NOMO-1 treated with DMSO at 0.1 percent for 48 hours (cell line): ENCODE data around the gene OGFOD2.
A peak's percentile ranks its signal among the peaks of the same experiment; 100 is the strongest.

Experiments
- DNase-seq: peaks from one replicate; lab custom pipeline; 2025; ENCODE audit not compliant: unreplicated experiment; lab: John Stamatoyannopoulos, UW

OGFOD2 gene

DNA sequence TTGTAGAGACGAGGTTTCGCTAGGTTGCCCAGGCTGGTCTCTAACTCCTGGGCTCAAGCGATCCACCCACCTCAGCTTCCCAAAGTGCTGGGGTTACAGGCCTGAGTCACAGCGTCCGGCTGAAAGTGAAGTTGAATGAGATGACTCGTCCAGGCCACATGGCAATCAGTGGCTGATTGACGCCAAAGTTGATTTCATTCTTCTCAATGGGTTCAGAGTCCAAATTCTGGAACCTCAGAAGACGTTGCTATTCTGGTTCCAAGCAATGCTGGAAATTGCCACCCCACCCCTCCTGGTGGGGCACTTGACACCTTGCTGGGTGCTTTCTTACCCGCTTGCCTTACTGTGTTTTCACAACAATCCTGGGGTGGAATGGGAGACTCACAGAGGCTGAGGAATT, 23.6 kb upstream of the OGFOD2 start:
- no peak for DNase-seq

DNA sequence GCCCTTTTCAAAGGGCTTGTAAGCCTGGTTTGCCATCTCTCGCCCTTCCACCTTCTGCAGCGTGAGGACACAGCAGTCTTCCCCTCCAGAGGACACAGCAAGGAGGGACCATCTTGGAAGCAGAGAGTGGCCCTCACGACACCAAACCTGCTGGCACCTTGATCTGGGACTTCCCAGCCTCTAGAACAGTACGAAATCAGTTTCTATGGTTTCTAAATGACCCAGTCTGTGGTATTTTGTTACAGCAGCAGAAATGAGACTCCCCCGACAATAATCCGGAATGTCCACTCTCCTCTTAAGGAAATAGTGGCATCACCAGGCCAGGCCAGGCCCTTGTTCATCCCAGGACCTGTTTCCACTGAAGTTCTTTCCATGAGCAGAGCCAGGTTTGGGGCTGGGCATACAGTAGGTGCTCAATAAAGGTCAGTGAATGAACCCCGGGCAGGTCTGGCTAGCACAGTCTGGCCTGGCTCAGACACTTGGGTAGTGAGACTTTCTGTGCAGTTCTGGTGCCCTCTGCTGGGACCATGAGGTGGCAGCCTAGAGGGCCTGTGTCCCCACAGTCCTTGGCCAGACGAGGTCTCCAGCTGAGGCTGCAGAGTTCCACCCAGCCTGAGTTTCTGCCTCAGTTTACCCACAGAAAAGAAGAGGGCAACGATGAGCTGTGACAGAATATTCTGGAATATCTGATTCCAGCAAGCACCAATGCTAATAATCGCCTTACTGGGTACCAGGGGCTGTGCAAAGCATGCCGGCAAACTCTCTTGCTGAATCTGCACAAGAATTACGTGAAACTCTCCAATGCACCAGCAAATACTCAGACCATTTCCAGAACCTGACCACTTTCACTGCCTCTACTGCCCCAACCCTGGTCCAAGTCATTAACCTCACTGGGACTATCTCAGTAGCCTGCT, 22.8 kb upstream of the OGFOD2 start:
- DNase-seq = peak; percentile 63

GRCh38 chr12:122955156-122955555, 19.9 kb upstream of the OGFOD2 start:
- DNase-seq = no peak

DNA sequence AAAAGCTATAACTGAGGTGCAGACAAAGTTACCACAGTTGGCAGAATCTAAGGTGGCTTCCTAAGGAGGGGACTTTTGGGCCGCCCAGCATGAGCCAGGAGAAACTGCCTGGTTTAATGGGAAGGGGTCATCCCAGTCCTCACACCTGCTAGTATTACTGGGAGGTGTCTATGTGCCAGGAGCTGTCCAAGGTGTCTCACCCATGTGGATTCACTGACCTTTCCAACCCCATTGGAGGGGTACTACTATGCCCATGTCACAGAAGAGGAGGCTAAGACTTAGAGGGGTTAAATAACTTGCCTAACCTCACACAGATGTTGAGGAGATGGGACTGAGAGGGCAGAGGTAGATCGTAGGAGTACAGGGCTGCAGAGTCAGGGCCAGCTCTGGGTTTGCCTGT, 19.0 kb upstream of the OGFOD2 start:
- no peak for DNase-seq

DNA sequence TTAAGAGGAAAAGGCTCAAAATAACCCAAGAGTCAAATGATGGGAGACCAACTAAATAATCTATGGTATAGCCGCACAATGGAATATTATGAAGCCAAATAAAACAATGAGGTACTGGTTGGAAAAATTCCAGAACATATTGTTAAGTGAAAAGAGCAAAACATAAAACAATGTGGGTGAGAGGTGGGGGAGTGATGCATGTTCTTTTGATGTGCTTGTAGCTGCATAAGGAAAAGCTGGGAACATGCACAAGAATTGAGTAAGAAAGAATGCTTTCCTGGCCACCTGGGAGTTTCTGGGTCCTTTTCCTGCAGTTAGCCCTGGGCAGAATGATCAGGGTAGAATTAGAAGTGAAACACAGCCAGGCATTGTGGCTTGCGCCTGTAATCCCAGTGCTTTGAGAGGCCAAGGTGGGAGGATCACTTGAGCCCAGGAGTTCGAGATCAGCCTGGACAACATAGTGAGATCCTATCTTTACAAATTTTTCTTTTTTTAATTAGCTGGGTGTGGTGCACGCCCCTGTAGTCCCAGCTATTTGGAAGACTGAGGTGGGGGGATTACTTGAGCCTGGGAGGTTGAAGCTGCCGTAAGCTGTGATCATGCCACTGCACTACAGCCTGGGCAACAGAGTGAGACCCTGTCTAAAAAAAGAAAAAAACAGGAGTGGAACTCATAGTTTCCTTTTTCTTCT, 16.7 kb upstream of the OGFOD2 start:
- no peak for DNase-seq

DNA sequence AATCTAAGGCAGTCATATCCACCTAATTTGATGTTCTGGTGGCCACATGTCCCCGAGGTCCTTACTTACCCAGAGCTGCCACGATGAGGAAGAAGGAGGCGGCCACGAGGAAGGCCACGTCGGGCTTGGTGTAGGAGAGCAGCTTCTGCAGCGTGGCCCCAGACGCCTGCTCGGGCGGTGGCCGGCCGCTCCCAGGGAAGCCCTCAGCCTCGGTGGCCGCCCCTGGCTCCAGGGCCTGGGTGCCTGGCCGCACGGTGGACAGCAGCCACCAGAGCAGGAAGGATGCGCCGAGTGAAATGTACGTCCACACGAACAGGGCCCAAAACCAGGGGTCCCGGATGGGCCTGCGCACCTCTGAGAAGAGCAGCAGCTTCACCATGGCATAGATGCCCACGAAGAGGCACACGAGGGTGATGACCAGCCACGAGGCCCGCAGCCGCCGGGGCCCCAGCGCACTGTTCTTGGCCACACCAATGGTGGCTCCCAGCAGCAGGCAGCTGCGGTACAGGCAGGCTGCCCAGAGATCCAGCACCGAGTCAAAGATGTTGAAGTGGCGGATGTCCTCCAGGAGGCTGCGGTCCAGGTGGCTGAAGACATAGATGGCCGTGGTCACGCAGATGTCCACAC, 15.4 kb upstream of the OGFOD2 start:
- DNase-seq = no peak

- no peak for DNase-seq
Measured at GRCh38 chr12:122960193-122960569, 14.9 kb upstream of the OGFOD2 start.

DNA sequence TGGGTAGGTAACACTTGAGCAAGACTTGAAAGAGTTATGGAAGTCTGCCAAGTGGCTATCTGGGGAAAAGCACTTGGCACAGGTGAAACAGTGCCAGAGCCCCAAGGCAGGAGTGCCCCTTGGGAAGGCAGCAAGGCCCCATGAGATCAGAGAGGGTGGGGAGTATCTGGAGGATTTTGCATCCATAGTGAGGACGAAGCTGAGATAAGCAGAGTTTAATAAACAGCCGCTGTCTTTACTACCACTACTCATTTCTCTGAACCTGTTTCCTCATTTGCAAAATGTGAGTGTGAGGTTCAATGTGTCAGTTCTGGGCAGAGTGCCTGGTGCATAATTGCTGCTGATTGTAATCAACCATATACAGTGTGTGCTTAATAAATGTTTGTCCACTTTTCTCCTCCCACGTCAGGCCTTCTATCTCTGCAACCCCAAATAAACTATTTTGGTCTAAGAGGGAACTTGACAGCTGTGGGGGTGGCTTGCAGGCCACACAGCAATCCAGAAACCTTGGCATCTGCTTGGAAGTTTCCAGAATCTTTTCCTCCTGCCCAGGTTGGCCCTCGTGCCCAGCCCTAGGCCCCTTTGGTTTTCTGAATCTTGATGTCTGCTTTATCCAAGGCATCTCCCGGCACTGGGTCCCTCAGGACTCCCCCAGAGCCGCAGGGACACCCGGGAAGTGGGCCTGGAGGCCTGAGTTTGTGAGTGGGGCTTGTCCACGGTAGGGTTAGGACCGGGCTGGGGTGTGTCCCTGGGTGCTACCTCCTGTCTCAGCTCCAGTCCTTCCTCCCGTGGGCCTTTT, 13.3 kb upstream of the OGFOD2 start:
- no peak for DNase-seq

DNA sequence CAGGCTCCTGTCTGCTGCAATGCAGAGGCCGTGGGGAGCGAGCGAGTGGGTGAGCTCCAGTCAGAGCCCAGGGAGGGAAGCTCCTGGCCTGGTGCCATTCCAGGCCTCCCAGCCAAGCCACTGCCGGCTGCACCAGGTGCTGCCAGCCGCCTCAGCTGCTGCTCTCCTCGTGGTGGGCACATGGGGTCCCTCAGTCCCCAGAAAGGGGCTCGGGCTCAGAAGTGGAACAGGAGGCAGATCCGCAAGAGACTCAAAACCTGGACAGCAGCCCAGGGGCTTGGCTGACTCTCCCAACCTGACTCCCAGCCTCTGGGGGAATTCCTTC, 11.1 kb upstream of the OGFOD2 start:
- DNase-seq = no peak

DNA sequence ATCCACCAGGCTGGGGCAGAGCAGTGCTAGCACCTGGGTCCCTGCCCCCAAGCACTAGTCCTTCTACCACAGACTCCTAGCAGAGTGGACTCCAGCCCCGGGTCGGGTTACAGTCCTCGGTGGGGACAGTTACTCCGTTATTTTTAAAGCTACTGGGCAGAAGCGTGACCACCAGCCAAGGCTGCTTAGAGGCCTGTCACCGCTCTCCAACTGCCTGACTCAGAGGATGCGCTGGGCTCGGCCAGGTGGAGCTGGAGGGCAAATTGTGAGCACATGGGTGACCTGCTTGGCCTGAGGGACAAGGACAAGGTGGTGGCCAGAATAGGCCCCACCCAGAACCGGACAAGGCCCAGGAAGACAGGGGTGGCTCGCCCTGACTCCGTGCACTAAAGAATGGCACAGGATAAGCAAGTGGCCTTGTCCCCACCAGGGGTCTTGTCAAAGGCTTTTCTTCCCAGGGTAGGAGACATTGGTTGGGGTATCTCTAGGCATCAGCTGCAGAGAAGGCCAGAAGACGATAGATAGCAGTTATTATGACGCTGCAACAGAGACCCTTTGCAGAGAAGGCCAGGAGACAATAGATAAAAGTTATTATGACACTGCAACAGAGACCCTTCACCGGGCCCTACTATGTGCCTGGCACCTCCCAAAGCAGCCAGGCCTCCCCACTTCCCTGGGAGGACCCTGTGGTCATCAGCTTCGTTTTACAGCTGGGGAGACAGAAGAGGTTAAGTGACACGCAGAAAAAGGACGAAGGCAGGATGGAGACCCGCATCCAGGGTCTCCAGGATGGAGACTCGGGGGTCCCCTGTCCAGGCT, 10.4 kb upstream of the OGFOD2 start:
- DNase-seq = no peak

DNA sequence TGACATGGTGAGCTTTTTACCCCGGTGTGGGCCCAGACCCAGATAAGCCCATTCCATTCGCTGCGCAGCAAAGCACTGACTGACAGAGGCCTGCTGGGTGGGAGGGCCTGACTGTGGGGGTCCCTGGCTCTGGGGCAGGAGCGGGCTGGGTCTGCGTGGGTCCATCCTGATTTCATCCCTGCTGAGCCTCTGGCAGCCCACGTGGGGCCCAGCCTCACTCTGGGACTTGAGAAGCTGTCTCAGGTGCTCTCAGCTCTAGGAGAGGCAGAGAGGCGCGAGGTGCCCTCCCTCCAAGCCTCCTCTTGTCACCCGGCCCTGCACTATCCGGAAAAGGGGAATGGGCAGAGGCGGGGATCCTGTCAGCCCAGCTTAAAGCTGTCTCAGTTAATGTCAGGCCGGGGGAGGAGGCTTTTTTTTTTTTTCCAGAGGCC, 9.7 kb upstream of the OGFOD2 start:
- DNase-seq = no peak

- peak; percentile 84 for DNase-seq
Measured at GRCh38 chr12:122965851-122966742, 8.9 kb upstream of the OGFOD2 start, which contains the start of gene ABCB9. TSS of gene ABCB9 (minus strand) at chr12:122966463. CDS start at chr12:122960235, 6,228 bp downstream.

- DNase-seq = no peak
Measured at GRCh38 chr12:122966743-122967550, 8.1 kb upstream of the OGFOD2 start.

DNA sequence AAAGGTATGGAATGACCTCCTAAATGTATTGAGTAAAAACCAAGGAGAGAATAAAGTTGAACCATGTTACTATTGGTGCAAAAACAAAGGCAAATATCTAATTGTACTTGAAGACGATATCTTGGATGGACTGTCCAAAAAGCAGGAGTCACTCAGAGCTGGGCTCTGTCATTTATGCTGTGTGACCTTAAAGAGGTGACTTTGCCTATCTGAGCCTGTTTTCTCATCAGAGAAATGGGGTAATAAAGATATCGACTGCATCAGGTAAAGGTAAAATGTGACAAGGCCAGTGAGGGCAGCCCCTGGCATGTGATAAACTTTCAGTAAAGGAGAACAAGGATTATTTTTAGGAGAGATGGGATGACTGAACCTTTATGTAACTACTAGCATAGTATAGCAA, 6.9 kb upstream of the OGFOD2 start:
- DNase-seq = no peak

DNA sequence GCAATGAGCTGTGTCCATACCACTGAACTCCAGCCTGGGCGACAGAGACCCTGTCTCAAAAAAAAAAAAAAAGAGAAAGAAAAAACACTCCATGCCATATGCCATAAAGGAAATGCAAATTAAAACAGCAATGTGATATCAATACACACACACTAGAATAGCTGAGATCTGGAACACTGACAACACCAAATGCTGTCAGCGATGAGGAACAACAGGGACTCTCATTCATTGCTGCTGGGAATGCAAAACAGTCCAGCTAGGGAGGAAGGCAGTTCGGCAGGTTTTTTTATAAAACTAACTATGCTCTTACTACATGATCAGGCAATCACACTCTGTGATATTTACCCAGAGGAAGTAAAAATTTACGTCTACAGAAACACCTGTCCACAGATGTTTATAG, 5.4 kb upstream of the OGFOD2 start:
- DNase-seq = no peak

DNA sequence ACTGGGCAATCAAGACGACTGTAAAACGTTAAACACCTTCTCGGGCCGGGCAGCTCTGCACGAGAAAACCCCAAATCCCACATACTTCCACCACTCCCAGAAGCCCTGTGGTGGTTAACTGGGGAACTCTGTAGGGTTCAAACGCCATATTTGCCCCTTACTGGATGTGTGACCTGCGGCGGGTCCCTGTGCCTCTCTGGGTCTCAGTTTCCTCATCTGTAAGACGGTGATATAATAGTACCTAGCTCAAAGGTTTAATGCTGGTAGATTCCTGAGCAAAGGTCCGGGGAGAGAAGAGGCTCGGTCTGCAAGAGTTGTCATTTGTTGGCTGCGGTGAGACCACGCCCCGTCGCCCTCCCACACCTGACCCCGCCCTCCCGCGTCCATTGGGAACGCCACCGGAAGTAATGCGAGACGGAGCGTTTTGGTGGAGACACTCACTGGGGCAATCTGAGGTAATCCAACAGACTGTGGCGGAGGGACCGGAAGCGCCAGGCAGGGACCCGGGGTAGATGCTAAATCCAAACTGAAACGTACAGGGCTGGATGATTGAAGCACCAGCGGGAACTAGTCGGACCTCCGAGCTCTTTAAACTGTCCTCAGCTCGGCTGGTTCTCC, 661 bp upstream of the OGFOD2 start:
- peak; percentile 97 for DNase-seq

DNA sequence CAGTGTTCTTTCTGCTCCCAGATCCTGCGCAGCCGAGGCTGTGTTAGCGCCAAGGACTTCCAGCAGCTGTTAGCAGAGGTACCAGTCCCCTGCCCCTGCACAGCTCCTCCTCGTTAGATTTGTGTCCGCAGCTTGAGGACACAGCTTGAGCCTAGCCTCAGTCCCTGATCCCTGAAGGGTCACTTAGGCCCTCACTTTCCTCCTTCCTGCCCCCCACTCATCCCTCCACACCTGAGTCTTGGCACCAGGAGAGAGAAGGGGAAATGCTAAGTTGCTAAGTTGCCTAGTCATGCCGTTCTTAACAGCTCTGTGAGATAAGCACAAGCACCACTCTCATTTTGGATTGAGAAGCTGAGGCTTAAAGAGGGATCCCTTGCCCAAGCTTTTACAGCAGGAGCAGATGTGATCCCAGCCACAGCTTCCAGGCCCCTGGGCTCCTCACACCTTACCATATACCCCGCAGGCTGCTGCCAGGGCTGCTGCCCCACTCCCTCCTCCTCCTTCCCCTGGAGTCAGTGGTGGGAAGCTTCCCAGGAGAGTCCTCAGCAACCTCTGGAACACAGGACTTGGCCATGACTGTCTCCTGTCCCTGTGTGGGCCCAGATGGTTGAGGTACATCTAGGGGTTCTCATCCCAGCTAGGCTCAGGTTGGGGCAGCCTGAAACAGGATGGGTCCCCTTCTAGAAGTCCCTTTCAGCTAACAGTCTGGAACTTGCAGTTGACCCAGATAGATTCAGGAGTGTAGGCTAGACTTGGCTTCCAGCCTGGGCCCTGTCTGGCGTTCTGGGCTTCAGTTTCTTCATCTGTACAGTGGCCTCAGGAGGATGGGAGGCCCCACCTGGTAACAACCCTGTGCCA, 975 bp downstream of the OGFOD2 start:
- DNase-seq = peak; percentile 20
